Bladder microvascular endothelial cell (primary cell): Measurements from ENCODE around the gene C17orf107. TPM values are rescaled to one million over a fixed set of nuclear protein-coding genes. Genes with fewer than 3 reads are reported as not detected.

Experiments
- total RNA-seq: library from RNA; depleted of rRNA; stranded (reverse); fragments of >200 nt; gene quantifications from 2 replicates; pipeline ENCODE4 v1.2.3, GENCODE V29; 2014

C17orf107 gene
- total RNA-seq = 0.49 and 1.1 TPM in 2 replicates

DNA sequence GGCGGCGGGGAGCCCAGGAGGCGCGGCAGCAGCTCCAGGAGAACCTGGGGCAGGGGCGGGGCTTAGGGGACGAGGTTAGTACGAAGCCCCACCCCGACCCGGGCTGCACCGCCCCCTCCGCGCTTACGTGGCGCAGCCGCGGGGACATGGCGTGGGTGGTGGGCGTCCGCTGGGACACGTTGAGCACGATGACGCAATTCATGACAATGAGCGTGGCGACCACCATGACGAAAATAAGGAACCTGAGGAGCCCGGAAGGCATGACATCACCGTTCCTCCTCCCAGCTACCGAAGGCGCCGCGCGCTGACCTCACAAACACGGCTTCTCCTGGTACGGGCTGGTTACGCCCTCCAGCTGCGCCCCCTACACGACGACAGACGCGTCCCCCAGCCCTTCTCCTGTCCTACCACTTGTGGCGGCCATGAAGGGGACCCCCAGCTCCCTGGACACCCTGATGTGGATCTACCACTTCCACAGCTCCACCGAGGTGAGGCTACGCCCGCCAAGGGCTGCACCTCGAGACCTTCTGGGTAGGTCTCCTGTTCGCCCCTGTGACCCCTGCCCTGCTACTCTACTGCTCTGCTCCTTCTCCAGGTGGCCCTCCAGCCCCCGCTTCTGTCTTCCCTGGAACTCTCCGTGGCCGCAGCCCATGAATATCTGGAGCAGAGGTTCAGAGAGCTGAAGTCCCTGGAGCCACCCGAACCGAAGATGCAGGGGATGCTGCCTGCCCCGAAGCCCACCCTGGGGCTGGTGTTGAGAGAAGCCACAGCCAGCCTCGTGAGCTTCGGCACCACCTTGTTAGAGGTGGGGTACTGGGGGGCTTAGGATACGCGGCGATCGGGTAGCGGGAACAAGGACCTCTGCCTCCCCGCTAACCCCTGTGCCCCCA lies at the start of gene C17orf107:
Gene C17orf107 (plus strand): TSS at position 196 of the 890 bp plus-strand sequence. CDS start 227 bp downstream, at position 423.

DNA sequence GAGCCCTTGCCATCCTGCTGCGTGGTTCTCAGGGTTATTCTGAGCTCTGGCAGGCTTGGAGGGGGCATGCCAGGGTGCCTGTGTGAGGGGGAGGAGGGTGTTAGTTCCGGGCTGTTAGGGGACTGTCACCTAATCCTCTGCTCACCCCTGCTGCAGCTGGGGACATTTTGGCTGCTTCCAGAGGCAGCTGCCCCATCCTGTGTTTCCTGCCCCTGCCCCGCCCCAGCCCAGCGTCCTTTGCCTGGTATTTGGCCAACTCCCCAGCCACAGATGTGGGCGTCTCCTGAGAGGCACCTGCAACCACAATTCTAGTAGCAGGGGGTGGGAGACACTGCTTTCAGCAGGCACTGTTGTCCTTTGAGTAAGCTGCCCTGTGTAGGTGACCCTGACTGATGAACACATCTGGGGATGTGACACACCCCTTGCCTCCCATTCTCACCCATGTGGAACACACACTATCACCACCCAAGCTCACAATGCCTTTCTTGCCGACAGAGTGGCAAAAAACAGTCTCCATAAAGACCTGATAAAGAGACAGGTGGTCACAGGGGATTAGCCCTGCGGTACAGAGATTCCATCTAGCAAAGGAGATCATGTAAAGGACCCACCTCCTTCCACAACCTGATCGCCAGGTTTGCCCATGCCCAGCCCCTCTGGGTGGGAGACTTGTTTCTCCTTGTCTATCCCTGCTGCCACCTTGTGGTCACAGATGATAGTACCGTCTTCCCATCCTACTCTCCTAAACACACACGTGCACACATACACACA lies 3.9 kb downstream of the C17orf107 start, which contains the start of gene CHRNE:
Gene CHRNE (minus strand): TSS at position 48 of the 768 bp plus-strand sequence. CDS start 35 bp downstream, at position 13.

DNA sequence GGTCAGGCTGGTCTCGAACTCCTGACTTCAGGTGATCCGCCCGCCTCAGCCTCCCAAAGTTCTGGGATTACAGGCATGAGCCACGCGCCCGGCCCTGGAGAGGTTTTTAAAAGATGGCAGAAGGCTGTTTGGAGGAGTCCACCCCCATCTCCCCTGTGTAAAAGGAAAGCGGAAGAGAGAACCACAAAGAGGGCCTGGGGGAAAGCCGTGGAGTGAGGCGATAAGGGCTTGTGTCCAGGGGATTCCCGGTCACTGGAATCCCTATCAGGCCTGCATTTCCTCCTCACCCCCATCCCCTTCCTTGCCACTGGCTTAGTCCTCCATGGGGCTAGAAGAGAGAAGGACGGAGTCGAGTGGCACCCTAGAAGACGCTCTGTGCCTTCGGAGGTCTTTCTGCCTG lies 32.6 kb downstream of the C17orf107 start, which contains the start of gene GP1BA:
Gene GP1BA (plus strand): TSS at position 315 of the 400 bp plus-strand sequence. CDS start 328 bp downstream, outside the sequence.

DNA sequence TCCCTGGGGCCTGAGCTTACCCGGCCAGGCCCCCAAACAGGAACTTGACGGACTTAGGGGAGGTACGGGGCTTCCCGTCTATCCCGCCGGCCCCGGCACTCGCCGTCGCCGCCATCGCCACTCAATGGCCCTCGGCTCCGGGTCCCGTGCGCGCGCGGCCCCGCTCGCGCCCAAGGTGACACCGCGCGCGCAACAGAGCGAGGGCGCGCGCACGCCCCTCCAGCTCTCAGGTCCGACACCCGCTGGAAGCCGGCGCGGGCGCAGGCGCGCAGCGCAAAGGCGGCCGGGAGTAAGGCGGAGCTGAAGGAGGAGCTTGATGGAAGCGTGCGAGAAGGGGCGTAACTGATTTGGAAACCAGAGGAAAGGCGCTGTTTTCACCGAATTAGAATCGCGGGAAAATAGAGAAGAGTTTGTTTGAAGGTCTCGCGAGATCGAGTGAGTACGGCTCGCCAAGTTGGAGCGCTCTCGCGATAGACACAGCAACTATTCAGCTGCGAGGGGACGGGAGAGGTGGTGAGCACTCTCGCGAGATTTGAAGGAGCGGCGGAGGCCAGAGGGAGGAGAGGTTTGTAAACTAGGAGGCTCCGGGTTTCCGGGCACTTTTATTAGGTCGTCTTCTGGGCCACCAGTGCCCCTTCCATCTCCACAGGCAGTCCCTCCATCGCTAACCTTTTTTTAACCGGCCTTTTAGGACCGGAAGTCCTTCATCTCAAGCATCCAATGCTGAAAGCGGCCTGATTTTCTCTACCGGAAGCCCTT lies 40.6 kb downstream of the C17orf107 start, which contains the start of the genes RNF167 and SLC25A11:
Gene RNF167 (plus strand): TSS at position 473 of the 759 bp plus-strand sequence. CDS start 642 bp downstream, outside the sequence.
Gene SLC25A11 (minus strand): TSS at position 251 of the 759 bp plus-strand sequence. CDS start 136 bp downstream, at position 115.

DNA sequence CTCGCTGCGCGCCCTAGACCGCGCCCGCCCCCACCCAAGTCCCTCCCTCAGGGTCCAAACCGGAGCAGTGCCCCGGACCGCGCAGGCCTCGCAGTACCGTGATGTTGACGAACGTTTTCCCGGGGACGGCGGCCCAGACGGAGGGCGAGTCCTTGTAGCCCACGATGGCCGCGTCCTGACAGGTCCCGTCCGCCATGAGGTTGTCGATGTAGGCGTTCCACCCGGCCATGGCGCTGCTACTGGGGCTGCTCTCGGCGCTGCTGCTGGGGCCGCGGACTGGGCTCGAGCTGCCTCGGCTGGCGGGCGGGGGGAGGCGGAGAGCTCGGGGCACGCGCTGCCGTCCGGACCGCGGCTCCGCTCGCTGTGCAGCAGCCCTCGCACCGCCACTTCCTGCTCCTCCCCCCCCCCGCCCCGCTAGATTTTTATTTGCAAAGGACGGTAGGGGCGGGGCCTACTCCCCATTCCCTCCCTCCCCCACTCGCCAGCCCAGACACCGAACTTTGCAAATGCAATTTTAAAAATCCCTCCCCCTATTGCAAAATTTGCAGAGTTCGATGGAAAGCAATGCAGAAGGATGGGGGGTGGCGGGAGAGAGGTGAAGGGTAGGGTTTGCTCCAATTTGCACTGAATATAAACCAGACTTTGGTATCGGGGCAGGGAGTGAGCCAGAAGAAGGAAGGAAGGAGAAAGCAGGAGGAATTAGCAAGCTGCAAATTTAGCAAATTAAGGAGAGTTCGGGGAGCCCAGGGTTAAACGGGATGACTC lies 49.0 kb downstream of the C17orf107 start, which contains the start of gene PFN1:
Gene PFN1 (minus strand): TSS at position 365 of the 765 bp plus-strand sequence. CDS start 136 bp downstream, at position 229.

DNA sequence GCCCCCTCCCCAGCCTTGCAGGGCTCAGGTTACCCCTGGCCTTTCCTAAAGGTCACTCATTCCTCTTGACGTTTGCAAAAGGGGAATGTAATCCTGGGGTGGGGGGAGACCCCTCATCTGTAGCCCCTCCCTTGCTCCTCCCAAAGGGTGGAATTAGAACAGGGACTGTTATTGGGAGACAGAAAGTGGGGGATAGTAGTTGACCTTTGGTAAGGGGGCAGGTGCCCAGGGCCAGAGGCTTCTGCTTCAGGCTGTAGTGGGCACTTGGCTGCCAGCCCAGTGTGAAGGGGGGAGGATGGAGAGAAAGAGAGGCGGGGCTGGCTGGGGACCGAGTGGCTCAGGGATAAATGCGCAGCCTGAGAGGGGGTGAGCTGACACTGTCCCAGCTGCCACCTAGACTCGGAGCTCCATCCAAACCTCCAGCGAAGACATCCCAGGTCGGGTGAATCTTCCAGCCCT lies 51.4 kb downstream of the C17orf107 start, which contains the start of gene ENO3:
Gene ENO3 (plus strand): TSS at position 374 of the 459 bp plus-strand sequence. CDS start 711 bp downstream, outside the sequence.

Other genes with a start within 250 kb of the C17orf107 start
- gene PELP1, start 195.4 kb upstream of the C17orf107 start, total RNA-seq = 8.4 and 37.8 TPM in 2 replicates
- 3.9 and 6.3 TPM in 2 replicates for gene ARRB2, start 188.9 kb upstream of the C17orf107 start, total RNA-seq
- 9.2 and 9.8 TPM in 2 replicates for gene MED11, start 168.1 kb upstream of the C17orf107 start, total RNA-seq
- gene ZMYND15, start 159.7 kb upstream of the C17orf107 start, total RNA-seq = 0.19 TPM in 1 of 2 replicates, not detected in the other
- gene CXCL16, start 159.6 kb upstream of the C17orf107 start, total RNA-seq = 1.3 and 2.6 TPM in 2 replicates
- not detected in 2 replicates for gene TM4SF5, start 127.7 kb upstream of the C17orf107 start, total RNA-seq
- 0.13 TPM in 1 of 2 replicates, not detected in the other for gene VMO1, start 113.2 kb upstream of the C17orf107 start, total RNA-seq
- gene GLTPD2, start 110.6 kb upstream of the C17orf107 start, total RNA-seq = not detected in 2 replicates
- 139 and 176 TPM in 2 replicates for gene PSMB6, start 103.4 kb upstream of the C17orf107 start, total RNA-seq
- gene PLD2, start 92.4 kb upstream of the C17orf107 start, total RNA-seq = 26.4 and 39.3 TPM in 2 replicates
- gene MINK1, start 66.2 kb upstream of the C17orf107 start, total RNA-seq = 30.0 and 78.7 TPM in 2 replicates
- 0.31 and 0.32 TPM in 2 replicates for gene CHRNE, start 3.6 kb downstream of the C17orf107 start, total RNA-seq
- 0.13 TPM in 1 of 2 replicates, not detected in the other for gene GP1BA, start 32.7 kb downstream of the C17orf107 start, total RNA-seq
- gene SLC25A11, start 40.5 kb downstream of the C17orf107 start, total RNA-seq = 45.8 and 61.3 TPM in 2 replicates
- gene RNF167, start 40.7 kb downstream of the C17orf107 start, total RNA-seq = 13.4 and 18.6 TPM in 2 replicates
- 789 and 1,108 TPM in 2 replicates for gene PFN1, start 49.0 kb downstream of the C17orf107 start, total RNA-seq
- gene ENO3, start 51.6 kb downstream of the C17orf107 start, total RNA-seq = 1.6 and 4.7 TPM in 2 replicates
- gene SPAG7, start 68.3 kb downstream of the C17orf107 start, total RNA-seq = 44.0 and 53.9 TPM in 2 replicates
- gene CAMTA2, start 88.1 kb downstream of the C17orf107 start, total RNA-seq = 6.5 and 14.0 TPM in 2 replicates
- gene INCA1, start 98.0 kb downstream of the C17orf107 start, total RNA-seq = 0.25 and 0.32 TPM in 2 replicates
- 91.3 and 158 TPM in 2 replicates for gene KIF1C, start 98.4 kb downstream of the C17orf107 start, total RNA-seq
- under 0.01 and 0.19 TPM in 2 replicates for gene SLC52A1, start 135.9 kb downstream of the C17orf107 start, total RNA-seq
- 0.97 and 1.7 TPM in 2 replicates for gene ZFP3, start 178.9 kb downstream of the C17orf107 start, total RNA-seq
- gene ZNF232, start 212.3 kb downstream of the C17orf107 start, total RNA-seq = 4.0 and 5.5 TPM in 2 replicates
- gene USP6, start 216.5 kb downstream of the C17orf107 start, total RNA-seq = not detected in 2 replicates